GM19324 (cell line): ENCODE measurements around the gene ATF6B.
"Not testable (repeated sequence)": the region's sequence is repeated elsewhere in the genome, so short reads cannot be mapped to it uniquely, and the experiment has no call there.

Experiments used
- ATAC-seq: cut with Tn5 transposase; IDR thresholded peaks from one replicate; pipeline ENCODE4 v1.9.1; 2021; ENCODE audit warnings: mild to moderate bottlenecking, moderate library complexity; ENCODE audit not compliant: unreplicated experiment, low FRiP score

Gene ATF6B

DNA sequence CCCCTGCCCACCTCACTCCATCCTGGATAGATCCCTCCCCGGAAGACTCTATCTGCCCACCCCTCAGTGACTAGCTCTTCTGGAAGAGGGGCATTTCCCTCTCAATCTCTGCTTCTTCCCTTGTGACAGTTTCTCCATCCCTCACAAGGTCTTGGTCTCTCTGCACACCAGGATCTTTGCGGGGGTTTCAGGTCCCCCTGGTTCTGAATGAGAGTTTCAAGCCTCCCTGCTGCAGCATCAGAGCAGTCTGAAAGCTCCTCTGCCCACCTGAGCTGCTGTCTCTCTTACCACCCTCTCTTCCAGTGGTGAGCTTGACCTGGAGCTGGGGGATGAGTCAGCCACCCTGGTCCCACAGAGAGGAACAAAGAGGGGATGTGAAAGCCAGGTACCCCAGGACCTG lies 43.3 kb downstream of the ATF6B start:
- ATAC-seq = no peak

DNA sequence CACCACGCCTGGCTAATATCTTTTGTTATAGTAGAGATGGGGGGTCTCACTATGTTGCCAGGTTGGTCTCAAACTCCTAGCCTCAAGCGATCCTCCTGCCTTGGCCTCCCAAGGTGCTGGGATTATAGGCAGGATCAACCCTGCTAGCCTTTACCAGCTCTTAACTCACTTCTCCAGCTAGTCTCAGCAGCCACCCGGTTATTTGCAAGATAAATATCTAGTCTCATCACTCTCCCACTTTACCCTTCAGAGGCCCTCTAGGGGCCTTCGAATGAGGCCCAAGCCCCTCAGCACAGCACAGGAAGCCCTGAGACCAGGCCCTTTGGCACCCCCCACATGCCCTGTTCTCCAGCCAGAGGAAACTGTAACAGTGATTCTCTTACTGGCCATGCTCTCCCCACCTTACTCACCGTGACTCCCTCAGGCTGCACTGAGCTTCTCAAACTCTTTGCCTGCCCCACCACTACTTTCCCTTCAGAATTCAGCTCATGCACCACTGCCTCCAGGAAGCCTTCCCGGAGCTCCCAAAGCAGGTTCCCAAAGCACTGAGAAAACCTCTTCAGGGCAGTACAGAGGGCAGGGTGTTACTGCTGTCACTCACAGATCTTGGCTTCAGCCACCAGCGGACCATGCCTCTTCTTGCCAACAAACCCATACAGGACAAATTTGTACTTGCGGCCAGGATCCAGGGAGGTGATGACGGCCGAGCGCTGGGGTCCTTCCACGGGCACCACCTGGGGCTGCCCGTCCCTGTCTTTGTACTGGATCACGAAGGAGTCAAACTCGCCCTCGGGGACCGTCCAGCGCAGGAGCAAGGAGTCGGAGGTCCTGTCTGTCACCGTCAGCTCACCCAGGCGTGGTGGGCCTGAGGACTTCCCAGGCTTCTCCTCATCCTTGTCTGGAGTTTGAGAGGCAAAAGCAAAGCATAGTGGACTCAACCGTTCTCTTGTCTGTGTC lies 44.0 kb downstream of the ATF6B start:
- ATAC-seq = no peak

- ATAC-seq = no peak
Observed at GRCh38 chr6:32082935-32083334, 45.1 kb downstream of the ATF6B start.

DNA sequence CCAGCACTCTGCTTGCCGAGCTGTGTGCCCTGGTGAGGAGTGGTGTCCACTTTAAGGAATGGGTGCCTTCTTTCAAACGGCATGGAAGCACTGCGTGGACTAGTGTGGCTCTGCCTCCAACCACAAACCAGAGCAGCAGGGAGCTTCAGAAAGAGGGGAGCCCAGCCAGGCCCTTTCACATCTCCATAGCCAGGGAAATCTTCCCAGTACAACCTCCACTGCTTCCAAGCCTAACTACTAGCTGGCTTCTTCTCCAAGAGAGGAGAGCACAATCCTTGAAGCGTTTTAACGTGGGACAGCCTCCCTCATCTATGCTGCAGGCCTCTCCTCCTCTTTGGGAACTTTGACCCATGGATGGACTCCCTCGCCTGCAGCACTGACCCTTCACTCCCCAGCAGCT lies 45.6 kb downstream of the ATF6B start:
- ATAC-seq = no peak

- no peak for ATAC-seq
Observed at GRCh38 chr6:32081168-32081990, 46.7 kb downstream of the ATF6B start.

DNA sequence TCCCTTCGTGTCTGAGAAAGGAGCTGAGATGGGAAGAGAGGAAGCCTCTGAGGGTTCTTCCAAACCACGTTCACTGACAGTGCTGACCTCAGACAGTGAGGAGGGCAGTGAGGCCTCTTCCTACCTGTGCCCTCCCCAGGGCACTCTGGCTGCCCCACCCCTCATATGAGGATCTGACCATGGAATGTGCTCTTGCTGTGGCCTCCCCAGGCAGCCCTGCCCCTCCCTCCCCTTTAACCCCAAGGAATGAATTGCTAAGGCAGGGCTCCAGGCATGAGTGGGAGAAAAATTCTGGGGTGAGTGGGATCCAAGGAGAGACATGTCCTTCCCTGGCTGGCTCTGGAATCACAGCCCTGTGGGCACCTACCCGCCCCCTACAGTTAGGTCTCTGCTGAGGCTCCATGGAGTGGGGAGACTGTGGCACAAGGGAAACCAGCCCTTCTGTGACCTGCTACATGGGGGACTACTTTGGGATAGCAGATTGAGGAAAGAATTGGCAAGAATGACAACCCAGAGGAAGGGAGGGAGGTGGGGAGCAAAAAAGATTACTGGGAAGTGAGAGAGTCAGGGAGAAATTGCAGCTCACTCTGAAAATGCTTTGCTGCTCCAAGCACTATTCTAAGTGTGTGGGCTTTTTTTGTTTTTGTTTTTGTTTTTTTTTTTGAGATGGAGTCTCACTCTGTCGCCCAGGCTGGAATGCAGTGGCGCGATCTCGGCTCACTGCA lies 48.3 kb downstream of the ATF6B start:
- no peak for ATAC-seq

DNA sequence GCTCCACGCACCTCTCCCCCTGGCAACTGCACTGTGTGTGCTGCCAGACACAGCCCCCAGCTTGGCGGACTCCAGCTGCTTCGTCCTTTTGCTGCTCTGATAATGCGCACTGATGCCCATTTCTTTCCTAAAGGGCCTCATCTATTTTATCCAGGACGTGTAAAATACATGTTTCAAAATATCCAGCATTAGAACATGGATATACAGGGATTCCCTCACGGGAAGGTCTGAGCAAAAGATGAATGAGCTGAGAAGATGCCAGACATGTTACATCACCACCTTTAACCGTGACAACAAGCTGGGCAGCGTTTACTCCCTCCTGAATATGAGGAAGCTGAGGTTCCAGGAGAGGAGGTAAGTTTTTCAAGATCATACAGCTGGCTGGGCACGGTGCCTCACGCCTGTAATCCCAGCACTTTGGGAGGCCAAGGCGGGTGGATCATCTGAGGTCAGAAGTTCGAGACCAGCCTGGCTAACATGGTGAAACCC lies 51.7 kb downstream of the ATF6B start:
- ATAC-seq = no peak

GRCh38 chr6:32075781-32076180 lies 52.3 kb downstream of the ATF6B start:
- ATAC-seq = no peak

DNA sequence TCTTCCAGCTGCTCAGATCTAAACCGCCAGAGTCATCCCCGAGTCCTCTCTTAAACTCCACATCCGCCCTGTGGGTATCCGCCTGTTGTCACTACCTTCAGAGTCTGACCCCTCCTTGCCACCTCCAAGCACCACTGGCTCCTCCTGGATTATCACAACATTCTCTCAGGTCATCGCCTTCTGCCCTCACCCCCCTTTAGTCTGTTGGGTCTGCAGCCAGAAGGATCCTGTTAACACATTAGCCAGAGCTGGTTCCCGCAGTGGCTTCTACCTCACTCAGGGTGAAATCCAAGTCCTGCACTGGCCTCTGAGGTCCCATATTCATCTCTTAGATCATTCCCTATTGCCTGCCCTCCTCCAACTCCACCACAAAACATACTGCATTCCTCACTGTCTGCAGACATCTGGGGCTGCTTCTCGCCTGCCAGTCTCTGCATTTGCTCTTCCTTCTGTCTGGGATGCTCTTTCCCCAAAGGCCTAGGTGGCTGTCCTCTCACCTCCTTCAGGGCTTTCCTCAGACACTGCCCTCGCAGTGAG lies 53.0 kb downstream of the ATF6B start:
- no peak for ATAC-seq

- no peak for ATAC-seq
Observed at GRCh38 chr6:32073613-32074012, 54.4 kb downstream of the ATF6B start.

DNA sequence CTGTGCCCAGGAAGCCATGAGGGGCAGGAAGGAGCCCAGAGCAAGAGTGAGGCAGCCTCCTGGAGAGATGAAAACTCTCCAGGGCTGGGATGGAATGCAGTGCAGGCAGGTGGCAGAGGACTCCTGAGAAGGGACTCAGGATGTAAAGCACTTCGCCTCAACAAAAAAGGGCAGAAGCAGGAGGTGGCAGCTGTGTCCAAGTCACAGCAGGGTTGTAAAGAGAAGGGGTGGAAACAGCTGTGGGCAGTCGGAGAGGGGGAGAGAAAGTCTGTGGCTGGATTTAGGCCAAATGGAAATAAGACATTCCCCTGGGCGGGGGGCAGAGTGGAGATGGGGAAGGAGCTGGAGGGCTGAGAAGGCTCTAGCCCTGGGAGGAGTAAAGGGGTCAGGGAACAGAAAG lies 54.9 kb downstream of the ATF6B start:
- ATAC-seq = no peak

- ATAC-seq = no peak
Observed at GRCh38 chr6:32070814-32071543, 57.1 kb downstream of the ATF6B start.

DNA sequence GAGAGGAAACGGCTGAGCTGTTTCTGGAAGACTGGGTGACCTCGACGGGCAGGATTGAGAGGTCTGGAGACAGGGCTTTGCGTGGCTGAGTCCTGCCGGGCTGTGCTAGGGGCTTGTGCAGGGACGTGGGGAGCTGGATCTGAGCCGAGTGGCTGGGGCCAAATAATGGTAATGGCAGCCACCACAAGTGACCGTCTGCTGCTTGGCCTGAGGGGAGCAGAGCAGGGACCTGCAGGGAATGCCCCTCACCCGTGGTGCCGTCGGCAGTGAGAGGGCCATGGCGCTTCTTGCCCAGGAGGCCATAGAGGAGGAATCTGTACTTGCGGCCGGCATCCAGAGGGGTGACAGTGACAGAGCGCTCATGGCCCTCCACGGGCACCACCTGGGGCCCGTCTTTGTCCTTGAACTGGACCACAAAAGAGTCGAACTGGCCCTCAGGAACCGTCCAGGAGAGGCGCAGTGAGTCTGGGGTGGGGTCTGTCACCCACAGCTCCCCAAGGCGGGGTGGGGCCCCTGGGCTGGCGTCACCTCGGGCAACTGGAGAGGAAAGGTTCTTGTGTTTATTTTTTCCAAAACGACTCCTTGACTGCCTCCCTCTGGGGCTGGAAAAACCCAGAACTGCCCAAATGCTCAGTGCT lies 58.0 kb downstream of the ATF6B start:
- ATAC-seq = no peak

- no peak for ATAC-seq
Observed at GRCh38 chr6:32069460-32069859, 58.6 kb downstream of the ATF6B start.

DNA sequence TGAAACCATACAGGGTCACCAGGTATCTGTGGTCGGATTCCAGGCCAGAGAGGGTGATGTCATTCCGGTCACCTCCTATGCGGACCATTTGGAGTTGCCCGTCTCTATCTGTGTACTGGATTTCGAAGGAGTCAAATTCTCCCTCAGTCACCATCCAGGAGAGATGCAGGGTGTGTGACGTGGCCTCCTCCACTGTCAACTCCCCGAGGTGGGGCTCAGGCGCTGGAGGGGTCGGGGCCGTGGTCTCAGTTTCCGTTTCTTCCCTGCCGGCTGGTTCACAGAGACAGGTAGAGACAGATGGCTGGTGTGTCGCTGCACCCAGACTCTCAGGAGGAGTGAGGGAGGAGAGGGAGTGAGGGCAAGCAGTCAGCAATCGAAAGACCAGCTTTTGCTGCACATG lies 59.2 kb downstream of the ATF6B start:
- ATAC-seq = no peak

GRCh38 chr6:32068315-32068714 lies 59.7 kb downstream of the ATF6B start:
- not testable (repeated sequence) for ATAC-seq

GRCh38 chr6:32067521-32067920 lies 60.5 kb downstream of the ATF6B start:
- not testable (repeated sequence) for ATAC-seq
